Inflammatory macrophage treated with lipopolysaccharide for 4 hours (primary cell): ENCODE measurements around the gene NFKBIE.
A peak's percentile ranks its signal among the peaks of the same experiment; 100 is the strongest.

Source experiments
- DNase-seq: peaks from one replicate; pipeline ENCODE4 v3.0.0-alpha.2; 2020

Gene NFKBIE

DNA sequence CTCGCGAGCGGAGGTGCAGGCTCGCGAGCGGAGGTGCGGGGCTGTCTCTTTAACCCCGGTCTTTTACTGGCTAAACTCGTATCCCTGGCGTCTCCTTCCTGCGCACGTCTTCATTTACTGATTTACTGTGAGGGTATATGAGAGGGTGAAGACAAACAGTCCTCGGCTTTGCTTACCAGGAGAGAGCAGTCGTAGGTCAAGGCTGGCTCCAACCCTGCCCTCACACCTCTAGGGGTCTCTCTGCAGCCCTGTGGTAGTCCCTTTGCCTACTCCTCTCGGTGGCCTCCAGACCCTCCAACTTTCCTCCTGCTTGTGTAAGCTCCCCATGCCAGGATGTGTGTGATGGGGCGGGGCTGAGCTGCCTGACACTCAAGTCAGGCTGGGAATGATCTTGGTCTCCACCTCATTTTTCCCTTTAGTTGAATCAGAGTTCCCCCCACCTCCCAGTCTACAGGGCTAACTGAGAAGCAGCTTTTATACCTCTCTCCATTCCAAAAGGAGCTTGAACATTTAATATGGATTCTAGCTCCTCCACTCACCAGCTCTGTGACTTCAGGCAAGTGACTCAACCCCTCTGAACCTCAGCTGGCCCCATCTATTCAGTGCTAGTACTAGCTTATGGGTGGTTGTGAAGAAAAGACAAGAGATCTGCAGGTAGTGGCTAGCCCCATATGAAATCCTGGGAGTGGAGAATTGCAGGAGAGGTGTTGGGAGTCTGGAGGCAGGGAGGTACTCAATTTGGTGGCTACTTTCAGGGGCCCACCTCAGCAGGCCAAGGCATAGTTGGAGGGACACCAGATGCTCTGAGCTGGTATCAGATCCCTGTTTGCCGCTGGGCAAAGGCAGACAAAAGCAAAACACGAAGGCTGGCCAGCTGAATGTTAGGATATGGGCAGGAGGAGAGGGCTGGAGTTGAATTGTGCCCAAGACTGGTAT, 41.1 kb downstream of the NFKBIE start:
- no peak for DNase-seq

DNA sequence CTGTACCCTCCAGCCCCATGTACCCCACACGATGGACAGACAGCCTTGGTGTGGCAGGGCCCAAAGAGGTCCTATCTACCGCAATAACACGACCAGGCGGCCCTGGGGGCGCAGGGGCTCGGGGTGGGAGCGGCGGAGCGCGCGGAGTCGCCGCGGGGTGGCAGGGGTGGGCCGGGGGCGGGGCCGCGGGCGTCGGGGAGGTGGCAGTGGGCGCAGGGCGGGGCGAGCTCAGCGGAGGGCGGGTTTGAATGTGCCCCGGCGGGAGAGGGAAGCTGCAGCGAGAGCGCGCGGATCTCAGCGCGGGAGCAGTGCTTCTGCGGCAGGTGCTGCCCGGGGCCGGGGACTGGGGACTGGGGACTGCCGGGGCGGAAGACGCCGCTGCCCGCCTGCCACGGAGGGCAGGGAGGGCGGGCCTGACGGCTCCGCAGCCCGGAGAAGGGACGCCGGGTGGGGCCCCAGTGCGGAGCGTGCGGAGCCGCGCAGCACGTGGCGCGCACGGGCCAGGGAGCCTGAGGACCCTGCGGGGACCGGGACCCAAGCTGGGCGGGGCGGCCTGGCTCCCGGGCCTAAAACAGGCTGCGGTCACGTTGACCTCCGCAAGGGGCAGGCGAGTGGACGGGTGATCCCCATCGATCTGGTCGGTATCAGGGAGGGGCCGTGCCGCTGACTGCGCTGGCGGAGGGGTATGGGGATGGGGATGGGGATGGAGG, 41.9 kb downstream of the NFKBIE start, which contains the start of gene SLC29A1:
SLC29A1 (plus strand) TSS at position 277 of the 710 bp plus-strand sequence. CDS start 3,719 bp downstream, outside the sequence.
- peak; percentile 48 for DNase-seq

DNA sequence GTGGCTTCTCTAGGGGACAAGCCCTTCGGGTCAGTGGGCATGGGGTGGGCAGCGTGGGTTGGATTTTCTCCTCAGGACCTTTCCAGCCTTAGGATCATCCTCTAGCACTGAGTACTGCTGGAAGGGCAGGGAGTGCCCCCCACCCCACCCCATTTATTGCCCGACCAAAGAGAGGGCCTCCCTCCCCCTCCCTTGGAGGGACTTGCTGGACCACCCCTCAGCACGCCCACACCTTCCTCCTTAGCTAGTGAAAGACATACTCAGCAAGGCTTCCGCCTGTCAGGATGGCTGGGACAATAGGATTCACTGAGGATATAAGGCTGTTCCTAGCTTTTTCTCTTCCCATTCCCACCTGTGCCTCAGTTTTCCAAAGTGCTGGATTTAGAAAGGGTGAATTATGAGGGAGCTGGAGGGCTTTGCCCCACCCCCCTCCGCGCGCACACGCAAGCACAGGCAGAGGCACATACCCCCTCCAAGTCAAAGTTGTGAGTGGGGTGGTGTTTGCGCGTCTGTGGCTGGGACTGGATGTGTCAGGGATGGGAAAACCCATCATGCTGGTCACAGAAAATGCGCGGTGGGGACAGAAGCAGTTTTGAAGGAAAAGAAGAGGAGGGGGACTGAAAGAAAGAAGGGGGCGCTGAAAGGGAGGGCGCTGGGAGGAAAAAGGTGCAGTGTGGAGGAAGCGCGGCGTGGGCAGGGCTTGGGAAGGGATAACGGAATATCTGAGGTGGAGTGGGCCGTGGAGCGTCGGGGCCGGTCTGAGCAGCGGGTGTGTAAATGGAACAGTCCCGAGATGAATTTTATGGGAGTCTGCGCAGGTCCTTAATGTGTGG, 42.6 kb downstream of the NFKBIE start:
- DNase-seq, result no peak

DNA sequence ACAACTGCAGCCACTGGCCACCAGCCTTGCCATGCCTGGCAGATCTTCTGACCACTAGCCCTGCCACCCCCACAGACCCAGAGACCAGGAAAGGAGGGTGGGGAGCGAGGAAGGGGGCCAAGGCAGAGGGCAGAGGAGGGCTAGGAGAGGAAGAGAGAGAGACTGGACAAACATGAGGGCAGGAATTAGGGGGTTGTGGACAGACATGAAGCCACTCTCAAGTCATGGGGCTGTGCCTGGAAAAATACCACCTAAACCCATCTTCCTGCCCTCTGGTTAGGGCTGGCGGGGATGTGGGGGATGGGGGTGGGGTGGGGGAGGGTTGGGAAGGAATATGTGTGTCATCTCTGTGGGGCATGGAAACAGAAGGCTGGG, 43.4 kb downstream of the NFKBIE start:
- no peak for DNase-seq

DNA sequence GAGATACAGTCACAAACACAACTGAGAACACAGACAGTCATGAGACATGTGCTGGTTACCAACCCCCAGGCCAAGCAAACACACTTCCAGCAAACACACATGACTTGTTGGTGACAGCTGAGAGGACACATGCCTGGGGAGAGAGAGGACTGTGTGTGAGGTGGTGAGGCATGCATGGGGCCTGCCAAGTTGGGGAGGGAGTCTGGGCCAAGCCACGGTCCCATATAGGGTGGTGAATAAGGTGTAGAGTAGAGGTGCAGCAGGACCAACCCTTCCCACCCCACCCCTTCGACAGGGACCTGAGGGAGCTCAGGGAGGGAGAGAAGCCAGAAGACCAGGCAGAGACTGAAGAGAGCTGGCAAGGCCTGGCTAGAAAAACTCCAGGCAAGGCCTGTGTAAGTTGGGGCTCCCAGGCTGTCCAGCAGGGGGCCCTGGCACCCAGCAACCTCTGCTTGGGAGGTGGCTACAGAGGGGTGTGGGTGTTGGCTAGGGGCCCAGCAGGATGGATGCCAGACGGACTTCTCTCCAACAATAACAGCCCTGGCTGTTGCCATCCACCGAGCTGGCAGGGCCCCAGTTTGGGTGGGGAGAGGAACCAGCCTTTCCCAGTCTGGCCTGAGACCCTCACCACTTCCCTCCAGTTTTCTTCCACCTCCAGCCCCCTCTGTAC, 43.9 kb downstream of the NFKBIE start:
- peak; percentile 74 for DNase-seq

DNA sequence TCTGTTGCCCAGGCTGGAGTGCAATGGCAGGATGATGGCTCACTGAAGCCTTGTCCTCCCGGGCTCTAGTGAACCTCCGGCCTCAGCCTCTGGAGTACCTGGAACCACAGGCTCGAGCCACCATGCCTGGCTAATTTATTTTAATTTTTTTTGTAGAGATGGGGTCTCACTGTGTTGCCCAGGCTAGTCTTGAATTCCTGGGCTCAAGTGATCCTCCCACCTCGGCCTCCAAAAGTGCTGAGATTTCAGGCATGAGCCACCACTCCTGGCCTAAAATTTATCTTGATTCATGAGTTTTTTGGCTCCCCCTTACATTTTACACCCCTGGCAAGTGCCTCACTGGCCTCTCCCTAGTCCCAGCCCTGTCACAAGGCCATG, 44.4 kb downstream of the NFKBIE start:
- DNase-seq, result no peak

DNA sequence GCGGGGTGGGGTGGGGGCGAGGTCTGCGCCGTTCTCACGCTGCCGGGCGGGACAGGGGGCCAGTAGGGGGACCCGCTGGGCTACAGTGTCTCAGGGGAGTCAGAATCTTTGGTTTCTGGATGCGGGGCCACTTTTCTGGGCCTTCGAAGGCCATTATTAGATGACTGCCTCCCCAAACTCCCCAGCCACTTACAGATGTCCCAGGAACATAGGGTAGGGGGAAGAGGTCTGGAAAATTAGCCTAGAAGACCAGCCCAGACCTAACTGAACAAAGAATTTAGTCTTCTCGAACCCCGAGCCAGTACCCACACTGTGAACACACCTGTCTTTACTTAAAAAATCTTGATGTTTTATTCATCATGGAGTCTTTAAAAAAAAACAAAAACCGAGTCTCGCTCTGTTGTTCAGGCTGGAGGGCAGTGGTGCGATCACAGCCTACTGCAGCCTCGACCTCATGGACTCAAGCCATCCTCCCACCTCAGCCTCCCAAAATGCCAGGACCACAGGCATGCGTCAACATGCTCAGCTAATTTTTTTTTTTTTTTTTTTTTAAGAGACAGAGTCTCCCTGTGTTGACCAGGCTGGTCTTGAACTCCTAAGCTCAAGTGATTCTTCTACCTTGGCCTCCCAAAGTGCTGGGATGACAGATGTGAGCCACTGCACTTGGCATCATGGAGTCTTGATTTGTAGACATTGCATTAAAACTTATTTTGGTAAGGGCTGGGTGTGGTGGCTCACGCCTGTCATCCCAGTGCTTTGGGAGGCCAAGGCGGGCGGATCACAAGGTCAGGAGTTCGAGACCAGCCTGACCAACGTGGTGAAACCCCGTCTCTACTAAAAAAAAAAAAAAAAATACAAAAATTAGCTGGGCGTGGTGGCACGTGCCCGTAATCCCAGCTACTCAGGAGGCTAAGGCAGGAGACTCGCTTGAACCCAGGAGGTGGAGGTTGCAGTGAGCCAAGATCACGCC, 45.3 kb downstream of the NFKBIE start:
- no peak for DNase-seq

DNA sequence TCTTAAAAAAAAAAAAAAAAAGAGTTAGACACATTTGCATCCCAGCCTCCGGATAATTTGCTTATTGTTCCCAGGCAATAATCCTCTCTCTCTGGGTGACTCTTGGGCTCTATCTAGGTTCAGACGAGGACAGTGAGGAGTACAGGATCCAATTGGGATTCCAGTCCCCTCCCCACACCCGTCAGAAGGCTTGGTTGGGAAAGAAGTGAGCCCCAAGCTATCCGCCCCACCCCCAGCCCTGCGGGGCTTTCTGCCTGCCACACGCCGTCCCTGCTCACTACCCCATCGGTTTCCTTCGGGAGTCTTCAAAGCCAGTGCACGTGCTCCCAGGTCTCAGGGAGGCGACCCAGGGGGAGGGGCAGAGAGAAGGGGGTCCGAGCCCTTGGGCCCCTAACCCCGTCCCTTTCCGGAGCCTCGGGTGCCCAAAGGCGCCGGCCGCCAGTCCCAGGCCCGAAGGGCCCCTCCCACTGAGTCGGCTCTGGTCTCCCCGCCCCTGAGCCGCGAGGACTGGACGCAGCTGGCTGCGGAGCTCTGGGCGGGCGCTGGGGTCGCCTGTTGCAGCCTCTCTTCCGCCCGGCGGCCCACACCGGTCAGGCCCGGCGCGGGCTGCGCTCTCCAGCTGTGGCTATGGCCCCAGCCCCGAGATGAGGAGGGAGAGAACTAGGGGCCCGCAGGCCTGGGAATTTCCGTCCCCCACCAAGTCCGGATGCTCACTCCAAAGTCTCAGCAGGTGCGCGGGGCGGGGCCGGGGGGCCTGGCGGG, 46.1 kb downstream of the NFKBIE start:
- peak; percentile 60 for DNase-seq

DNA sequence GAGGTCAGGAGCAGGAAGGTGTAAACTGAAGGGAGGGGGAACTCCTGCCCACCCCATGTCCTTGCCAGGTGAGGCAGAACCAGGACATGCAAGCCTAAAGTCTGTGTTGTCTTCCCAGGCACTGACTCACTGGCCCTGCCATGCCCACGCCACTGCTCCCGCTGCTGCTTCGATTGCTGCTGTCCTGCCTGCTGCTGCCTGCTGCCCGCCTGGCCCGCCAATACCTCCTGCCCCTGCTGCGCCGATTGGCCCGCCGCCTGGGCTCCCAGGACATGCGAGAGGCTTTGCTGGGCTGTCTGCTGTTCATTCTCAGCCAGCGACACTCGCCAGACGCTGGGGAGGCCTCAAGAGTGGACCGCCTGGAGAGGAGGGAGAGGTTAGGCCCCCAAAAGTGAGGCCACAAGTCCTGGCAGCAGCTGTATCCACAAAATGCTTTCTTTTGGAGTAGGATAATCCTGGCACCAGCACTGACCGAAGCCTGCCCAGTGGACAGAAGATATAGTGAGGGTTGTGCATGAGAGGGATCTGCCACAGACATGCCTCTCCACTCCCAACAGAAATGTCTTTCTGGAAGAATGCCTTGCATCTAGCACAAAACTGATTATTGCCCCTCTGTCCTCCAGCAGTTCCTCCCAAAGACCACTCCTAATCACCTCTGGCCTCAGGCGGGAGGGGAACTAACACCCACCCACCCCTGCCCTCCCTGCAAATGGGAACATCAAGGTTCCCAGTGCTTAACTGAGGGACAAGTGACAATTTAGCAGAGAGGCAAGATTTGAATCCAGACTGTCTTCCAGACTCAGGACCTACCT, 47.8 kb downstream of the NFKBIE start:
- no peak for DNase-seq

DNA sequence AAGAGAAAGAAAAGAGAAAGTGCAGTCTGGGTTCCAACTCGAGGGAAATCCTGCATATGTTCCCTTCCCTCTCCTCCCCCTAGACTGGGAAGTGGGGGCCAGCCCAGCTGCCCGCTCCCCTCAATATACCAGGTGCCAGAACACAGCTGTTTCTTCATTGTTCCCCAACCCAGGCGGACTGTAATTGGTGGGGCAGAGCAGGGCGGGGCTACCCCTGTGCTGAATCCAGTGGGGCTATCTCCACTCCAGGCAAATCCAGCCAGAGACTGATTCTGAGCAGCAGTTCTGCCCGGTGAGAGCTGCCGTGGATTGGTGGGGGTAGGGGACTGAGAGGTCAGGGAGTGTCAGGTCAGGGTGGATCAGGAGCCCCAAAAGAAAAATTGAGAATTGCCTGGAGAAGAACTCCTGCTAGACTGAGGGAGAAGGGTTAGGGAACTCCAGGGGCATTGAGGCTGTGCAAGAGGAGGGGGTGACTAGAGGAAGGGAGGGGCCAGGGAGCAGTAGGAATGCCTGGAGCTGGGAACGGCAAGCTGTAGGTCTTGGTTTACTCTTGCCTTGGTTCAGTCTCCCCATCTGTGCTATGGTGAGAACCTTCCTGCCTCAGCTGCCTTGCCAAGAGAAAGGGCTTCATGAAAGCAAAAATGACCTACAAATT, 48.5 kb downstream of the NFKBIE start, which contains the start of gene MYMX:
MYMX (plus strand) TSS at position 250 of the 655 bp plus-strand sequence. CDS start 546 bp downstream, outside the sequence.
- no peak for DNase-seq

DNA sequence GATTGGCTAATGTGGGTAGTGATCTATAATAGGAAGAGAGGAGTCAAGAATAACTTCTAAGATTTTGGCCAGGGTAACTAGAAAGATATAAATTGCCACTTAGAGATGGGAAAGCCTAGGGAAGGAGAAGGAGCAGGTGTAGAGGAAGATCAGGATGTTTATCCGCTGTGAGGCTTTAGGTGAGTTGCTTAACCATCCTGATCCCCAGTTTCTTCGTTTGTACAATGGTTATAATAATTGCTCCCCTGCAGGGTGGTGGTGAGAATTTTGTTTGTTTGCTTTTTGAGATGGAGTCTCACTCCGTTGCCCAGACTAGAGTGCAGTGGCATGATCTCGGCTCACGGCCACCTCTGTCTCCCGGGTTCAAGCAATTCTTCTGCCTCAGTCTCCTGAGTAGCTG, 51.0 kb downstream of the NFKBIE start:
- DNase-seq, result no peak

DNA sequence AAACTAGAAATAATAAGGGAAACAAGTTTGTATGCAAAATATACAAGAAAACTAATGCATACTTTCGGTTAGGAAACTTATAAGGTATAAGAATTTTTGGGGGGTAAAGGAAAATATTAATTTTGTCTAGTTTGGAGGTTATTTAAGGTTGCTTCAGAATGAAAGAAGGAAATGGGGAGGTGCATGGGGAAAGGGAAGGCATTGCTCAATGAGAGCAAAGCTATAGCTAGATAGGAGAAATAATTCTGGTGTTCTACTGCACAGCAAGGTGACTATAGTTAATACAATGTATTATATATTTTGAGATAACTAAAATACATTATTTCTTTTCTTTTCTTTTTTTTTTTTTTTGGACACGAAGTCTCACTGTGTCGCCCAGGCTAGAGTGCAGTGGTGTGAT, 54.1 kb downstream of the NFKBIE start:
- DNase-seq, result no peak
